ENCODE data around the gene OLIG1.

Gene OLIG1

GRCh38 chr21:33105088-33105487 is 35.1 kb downstream of the OLIG1 start:
- no peak for DNase-seq

- no peak for DNase-seq
These were observed 38.3 kb downstream of the OLIG1 start for GRCh38 chr21:33108228-33108627.

- peak; percentile 19 for DNase-seq
These were observed 39.8 kb downstream of the OLIG1 start for GRCh38 chr21:33109574-33110339.

GRCh38 chr21:33110340-33110715 is 40.4 kb downstream of the OLIG1 start:
- DNase-seq, result no peak

GRCh38 chr21:33111577-33111976 is 41.6 kb downstream of the OLIG1 start:
- DNase-seq, result no peak

- peak; percentile 57 for DNase-seq
These were observed 42.2 kb downstream of the OLIG1 start for GRCh38 chr21:33112151-33112550.

- DNase-seq, result no peak
These were observed 42.7 kb downstream of the OLIG1 start for GRCh38 chr21:33112681-33113080.

- DNase-seq, result no peak
These were observed 43.2 kb downstream of the OLIG1 start for GRCh38 chr21:33113131-33113530.

GRCh38 chr21:33114276-33114675 is 44.3 kb downstream of the OLIG1 start:
- no peak for DNase-seq

- DNase-seq, result no peak
These were observed 45.9 kb downstream of the OLIG1 start for GRCh38 chr21:33115631-33116510.

- no peak for DNase-seq
These were observed 46.7 kb downstream of the OLIG1 start for GRCh38 chr21:33116676-33117075.

GRCh38 chr21:33117101-33117888 is 47.4 kb downstream of the OLIG1 start:
- no peak for DNase-seq
